M059J (cell line): ENCODE data around the gene GCSAM. TPM values are rescaled to one million over a fixed set of nuclear protein-coding genes. Genes with fewer than 3 reads are reported as not detected.
"Not testable (repeated sequence)": the region's sequence is repeated elsewhere in the genome, so short reads cannot be mapped to it uniquely, and the experiment has no call there.

Experiments used
- DNase-seq: peaks from one replicate; pipeline ENCODE4 v3.0.0-alpha.2; 2012; ENCODE audit warnings: low read depth
- total RNA-seq: library from RNA; depleted of rRNA; stranded (reverse); fragments of >200 nt; shearing (Covaris generic); gene quantifications from 2 replicates; pipeline ENCODE4 v1.2.3, GENCODE V29; 2014; rRNA removed

GCSAM gene
- total RNA-seq, 1 experiment from 2014 or later = not detected

DNA sequence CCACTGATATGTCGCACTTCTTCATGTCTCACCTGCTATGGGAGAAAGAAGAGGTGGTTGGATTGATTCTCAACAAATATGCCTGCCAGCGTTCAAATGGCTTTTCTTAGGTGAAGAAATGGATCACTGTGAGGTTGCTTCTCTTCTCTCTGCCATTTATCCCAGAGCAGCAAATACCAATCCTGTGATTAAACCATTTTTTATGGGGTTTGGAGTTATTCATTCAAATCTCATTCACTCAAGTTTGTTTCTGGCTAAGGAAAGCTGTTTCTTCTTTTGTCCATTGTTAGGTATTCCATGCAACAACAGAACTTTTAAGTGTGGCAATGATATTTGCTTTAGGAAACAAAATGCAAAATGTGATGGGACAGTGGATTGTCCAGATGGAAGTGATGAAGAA is 59.0 kb downstream of the GCSAM start:
- DNase-seq = peak; percentile 68

DNA sequence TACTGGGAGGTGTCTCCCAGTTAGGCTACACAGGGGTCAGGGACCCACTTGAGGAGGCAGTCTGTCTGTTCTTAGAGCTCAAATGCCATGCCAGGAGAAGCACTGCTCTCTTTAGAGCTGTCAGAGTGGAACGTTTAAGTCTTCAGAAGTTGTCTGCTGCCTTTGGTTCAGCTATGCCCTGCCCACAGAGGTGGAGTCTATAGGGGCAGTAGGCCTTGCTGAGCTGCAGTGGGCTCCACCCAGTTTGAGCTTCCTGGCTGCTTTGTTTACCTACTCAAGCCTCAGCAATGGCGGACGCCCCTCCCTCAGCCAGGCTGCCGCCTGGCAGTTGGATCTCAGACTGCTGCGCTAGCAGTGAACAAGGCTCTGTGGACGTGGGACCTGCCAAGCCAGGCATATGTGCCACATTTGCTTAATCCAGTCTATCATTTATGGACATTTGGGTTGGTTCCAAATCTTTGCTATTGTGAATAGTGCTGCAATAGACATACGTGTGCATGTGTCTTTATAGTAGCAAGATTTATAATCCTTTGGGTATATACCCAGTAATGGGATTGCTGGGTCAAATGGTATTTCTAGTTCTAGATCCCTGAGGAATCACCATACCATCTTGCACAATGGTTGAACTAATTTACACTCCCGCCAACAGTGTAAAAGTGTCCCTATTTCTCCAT is 60.5 kb downstream of the GCSAM start:
- not testable (repeated sequence) for DNase-seq

Other genes with a start within 250 kb of the GCSAM start
- 43.9 and 71.9 TPM in 2 replicates for gene ABHD10, start 154.2 kb downstream of the GCSAM start, total RNA-seq
- gene TAGLN3, start 134.3 kb downstream of the GCSAM start, total RNA-seq = 1.6 and 3.2 TPM in 2 replicates
- not detected in 2 replicates for gene TMPRSS7, start 98.5 kb downstream of the GCSAM start, total RNA-seq
- 10.9 and 12.6 TPM in 2 replicates for gene C3orf52, start 46.9 kb downstream of the GCSAM start, total RNA-seq
- not detected in 2 replicates for gene SLC9C1, start 161.0 kb upstream of the GCSAM start, total RNA-seq
- gene CD200, start 199.9 kb upstream of the GCSAM start, total RNA-seq = 0.15 and 0.20 TPM in 2 replicates